Stimulated activated CD4-positive, alpha-beta T cell treated with anti-CD3 and anti-CD28 coated beads, TNF-alpha, amount 100 ng/mL, for 4 hours (primary cell): ENCODE measurements around the gene BMP7.
"Not testable (repeated sequence)": the region's sequence is repeated elsewhere in the genome, so short reads cannot be mapped to it uniquely, and the experiment has no call there.

Source experiments
- DNase-seq, 3 experiments: peaks; one replicate each; pipeline ENCODE4 v3.0.0-alpha.2; 2020; ENCODE audit warnings: low read depth in 3 of 3

The BMP7 gene

DNA sequence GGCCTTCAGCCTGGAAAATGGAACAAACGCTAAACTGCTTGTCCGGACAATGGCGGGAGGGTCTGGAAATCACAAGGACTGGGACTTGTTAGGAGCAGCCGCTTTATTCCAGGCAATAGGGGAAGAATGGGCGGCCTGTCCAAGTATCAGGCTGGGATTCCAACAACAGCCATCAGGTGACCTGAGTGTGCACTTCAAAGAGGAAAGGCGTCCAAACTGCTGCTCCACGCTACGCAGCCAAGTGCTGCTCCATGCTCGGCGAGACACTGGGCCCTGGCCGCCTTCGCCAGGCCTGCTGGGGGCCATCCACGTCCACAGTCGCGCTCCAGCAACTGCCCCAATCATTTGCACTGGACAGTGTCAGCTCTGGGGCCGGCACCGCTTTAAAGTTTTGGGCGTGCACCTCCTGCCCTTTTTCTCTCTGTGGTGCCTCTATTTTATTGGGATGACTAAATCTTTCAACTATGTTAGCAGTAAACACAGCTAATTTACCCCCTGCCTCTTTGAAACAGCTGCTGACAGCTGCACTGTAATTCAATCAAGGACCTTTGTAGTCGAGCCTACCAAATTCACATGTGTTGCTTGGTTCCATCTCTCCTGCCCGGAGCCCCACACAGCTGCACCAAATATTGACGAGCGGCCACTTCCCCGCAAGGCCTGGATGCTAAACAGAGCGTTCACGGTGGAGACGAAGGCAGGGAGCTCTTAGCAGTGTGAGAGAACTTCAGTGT, 98.3 kb downstream of the BMP7 start:
- no peak for DNase-seq

- no peak for DNase-seq
Measured at GRCh38 chr20:57167292-57167655, 99.2 kb downstream of the BMP7 start.

DNA sequence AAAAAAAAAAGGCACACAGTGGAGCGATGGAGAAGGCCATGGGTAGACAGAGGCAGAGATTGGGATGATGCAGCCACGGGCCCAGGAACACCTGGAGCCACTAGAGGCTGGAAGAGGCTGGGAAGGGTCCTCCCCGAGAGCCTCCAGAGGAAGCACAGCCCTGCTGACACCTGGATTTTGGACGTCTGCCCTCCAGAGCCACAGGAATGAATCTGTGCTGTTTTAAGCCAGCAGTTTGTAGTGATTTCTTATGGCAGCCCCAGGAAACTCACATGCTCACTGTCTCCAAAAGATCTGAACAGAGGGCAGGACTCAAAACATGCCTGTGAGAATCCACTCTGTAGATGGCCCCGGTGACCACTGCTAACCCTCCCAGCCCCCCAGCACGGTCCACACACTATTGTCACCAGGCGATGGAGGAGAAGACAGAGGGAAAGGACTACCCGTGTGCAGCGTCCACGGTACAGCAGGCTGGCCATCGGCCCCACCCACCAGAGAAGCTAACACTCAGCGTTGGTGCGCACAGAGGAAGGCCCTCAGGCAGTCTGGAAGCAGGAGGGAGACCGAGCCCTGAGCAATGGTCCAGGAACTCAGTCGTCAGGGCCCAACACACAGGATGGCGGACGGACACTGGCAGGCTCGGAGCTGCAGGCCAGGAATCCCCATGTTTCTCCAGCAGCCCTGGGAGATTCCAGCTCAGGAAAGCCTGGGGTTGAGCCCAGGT, 99.7 kb downstream of the BMP7 start:
- no peak for DNase-seq

DNA sequence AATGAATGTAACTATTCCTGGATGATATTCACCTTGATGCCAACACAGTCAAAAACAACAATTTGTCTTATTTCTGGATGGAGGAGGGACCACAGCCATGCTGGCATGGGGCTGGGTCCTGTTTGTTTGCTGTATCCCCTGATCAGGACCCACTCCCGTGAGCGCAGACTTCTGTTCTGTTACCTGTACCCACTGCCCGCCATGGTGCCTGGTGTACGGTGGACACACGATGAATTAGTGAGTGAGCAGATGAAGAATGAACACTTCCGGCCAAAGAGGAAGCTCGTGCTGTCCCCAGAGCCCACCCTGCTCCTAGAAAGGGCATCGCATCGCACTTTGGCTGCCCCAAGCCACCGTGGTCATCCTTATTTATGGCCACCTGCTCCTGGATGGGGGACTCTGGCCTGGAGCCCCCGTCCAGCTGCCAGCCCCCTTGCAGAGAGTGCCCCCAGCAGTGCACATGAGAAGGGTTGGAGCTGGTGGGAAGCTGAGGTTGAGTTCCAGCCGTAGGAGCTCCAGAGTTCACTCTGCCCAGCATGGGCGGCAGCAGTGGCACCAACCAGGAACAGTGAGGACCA, 100.9 kb downstream of the BMP7 start:
- DNase-seq = no peak

- no peak for DNase-seq
Measured at GRCh38 chr20:57164872-57165271, 101.6 kb downstream of the BMP7 start.

DNA sequence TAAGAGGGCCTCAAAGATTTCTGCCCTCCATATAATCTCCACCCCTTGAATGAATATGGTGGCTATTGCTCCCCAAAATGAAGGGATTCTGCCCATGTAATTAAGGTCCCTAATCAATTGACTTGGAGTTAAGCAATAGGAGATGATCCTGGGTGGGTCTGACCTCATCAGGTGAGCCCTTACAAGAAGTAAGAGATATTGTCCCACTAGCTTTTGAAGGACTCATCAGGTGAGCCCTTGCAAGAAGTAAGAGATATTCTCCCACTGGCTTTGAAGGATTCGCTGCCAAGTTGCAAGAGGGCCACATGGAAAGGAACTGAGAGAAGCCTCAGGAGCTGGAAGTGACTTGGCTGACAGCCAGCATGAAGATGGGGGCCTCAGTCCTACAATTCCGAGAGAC, 103.4 kb downstream of the BMP7 start:
- no peak for DNase-seq

GRCh38 chr20:57162362-57162652, 104.1 kb downstream of the BMP7 start:
- DNase-seq = no peak

- DNase-seq = no peak
Measured at GRCh38 chr20:57161478-57162361, 104.7 kb downstream of the BMP7 start.

DNA sequence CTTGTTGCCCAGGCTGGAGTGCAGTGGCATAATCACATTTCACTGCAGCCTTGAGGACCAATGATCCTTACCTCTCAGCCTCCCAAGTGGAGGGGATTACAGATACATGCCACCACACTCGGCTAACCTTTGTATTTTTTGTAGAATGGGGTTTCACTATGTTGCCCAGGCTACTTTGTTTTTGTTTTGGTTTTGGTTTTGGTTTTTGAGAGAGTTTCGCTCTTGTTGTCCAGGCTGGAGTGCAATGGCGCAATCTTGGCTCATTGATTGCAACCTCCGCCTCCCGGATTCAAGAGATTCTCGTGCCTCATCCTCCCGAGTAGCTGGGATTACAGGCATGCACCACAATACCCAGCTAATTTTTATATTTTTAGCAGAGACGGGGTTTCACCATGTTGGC, 105.5 kb downstream of the BMP7 start:
- DNase-seq = no peak

DNA sequence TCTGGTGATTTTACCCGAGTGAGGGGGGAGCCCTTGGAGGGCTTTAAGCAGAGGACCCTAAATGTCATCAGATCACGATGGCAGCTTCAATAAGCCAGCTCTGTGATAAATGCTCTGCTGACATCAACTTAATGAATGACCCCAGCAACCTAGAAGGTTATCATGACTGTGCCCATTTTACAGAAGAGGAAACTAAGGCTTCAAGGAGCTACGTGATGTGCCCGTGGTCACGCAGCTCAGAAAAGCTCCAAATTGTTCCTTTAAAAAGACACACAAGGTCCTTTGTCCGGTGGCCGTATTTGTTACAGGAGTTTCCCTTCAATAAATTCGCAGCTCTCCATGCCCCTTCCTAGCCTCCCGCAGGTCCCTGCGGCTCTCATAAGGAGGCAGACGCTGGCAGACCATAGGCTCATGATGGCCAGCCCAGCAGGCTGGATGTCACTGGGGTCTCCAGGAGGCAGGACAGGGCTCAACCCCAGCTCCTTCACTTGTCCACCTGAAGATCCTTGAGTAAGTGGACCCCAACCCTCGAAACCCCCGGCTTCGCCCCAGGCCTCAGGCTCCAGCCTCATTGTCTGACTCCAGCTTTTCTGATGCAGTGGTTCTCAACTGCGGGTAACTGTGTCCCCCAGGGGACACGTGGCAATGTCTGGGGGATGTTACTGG, 106.4 kb downstream of the BMP7 start:
- DNase-seq = no peak

- DNase-seq = no peak
Measured at GRCh38 chr20:57159193-57159851, 107.1 kb downstream of the BMP7 start.

GRCh38 chr20:57158474-57158873, 108.0 kb downstream of the BMP7 start:
- no peak for DNase-seq

DNA sequence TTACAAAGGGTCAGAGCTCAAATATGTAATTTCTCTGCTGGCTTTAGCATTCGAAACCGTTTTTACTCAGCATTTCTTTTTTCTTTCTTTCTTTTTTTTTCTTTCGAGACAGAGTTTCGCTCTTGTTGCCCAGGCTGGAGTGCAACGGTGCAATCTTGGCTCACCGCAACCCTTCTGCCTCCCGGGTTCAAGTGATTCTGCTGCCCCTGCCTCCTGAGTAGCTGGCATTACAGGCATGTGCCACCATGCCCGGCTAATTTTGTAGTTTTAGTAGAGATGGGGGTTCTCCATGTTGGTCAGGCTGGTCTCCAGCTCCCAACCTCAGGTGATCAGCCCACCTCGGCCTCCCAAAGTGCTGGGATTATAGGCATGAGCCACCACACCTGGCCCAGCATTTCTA, 108.7 kb downstream of the BMP7 start:
- DNase-seq = not testable (repeated sequence)

DNA sequence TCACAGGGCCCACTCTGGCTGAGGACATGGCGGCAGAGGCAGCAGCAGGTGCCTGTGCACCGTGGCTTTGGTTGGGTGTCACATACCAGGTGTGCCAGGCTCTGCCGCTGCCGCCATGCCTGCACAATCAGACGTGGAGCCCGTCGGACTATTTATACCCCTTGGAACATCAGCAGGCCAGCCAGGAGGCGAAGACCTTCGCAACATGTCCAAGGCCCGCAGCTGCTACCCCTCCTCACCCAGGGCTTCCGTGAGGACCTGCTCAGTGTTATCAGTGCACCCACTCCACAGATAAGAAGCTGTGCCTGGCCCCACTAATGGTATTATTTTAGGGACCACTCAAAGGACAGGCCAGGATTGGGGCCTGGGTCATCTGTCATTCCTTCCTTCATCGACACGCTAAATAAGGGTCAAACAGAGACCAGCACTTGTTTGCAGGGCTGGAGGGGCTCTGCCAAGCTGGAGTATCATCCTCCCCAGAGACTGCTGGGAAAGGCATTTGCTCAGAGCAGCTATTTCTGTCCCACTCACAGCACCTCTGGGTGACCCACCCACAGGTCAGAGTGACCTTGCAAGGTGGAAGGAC, 109.2 kb downstream of the BMP7 start:
- DNase-seq = no peak

DNA sequence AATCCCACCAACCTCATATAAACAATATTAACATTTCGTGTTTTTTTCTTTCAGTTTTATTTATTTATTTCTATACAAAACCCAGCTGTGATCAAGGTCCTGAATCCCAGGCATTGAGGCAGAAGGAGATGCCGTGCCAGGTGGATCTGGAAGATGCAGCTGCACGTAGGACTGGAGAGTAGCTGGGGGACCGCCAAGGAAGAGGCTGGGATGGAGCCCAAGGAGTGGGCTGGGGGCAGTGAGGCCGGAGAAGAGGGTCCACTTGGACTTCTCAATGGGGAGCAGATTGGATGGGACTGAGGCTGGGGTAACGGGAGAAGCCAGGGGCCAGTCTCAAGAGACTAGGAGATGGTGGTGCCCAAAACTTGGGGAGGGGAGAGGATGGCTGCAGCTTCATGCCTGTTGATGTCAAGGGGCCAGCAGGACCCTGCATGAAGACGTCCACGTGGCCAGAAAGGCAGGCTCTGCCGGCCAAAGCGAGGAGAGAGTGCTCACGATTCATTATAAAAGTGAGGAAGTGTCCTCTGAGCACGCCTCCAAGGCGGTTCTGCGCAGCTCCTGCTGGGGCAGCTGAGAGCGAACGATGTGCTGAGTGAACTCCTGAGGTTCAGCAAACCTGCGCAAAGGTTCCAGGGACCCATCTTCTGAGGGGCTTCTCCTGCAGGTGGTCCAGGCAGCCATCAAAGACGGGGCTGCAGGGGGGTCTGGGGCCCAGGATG, 110.3 kb downstream of the BMP7 start:
- DNase-seq = no peak

GRCh38 chr20:57155415-57155814, 111.0 kb downstream of the BMP7 start:
- DNase-seq = no peak

DNA sequence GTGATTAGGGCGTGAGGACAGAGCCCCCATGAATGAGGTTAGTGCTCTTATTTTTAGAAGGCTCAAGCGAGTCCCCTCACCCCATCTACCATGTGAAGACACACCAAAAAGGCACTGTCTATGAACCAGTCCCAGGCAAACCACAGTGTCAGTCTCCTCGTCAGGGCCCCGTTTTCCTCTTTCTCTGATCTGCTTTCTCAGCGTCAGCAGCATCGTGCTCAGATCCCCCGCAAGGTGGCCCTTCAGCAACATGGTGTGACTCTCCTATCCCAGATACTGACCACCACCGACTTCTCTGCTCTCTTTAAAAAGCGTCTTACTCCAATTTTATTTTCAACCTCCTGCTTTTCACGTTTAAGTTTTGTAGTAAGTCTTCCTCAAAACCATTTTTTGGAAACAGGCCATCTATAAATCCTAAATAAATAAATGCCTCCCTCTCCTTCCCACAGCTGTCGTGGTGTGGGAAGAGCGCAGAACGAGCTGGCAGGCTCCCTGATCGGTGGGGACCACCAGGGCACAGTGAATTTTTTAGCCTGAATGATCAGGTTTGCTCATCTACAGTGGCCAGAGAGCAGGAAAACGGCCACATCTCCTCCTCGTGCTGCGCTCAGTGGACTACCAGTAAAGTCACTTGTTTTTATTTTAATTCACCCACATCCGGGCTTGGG, 113.1 kb downstream of the BMP7 start:
- DNase-seq = no peak

DNA sequence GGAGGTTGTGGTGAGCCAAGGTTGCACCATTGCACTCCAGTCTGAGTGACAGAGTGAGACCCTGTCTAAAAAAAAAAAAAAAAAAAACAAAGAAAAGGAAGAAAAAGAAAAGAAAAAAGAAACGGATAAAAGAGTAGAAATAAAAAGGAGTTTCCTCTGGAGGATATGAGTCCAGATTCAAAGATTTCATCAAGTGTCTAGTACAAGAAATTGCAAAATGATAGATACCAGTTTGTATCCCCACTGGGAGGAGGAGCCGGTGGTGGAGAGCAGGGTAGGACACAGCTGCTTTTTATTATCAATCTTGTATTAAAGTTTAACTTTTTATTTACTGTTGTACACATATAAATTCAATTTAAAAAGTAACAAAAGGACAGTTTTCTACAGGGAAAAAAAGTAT, 113.9 kb downstream of the BMP7 start:
- DNase-seq = no peak

GRCh38 chr20:57150559-57150958, 115.9 kb downstream of the BMP7 start:
- DNase-seq = no peak

GRCh38 chr20:57148263-57148662, 118.2 kb downstream of the BMP7 start:
- DNase-seq = no peak
